Measurements from ENCODE around the gene ZRANB2.
A peak's percentile ranks its signal among the peaks of the same experiment; 100 is the strongest.

Gene ZRANB2

GRCh38 chr1:71083271-71083670, 2.4 kb upstream of the ZRANB2 start:
- ATAC-seq, result no peak

GRCh38 chr1:71081697-71082080, 854 bp upstream of the ZRANB2 start:
- Mint-ChIP-seq H3K27ac (peak overlapping the region; percentile 74 to 80), H3K9me3 (peaks cover 5 to 6% of the 10 kb centered on the region in 2 donors), H3K27me3 (peaks cover 33% of the 10 kb centered on the region), H3K4me3 (peak overlapping the region; percentile 82 to 89), H3K4me1 (peaks cover 16% of the 10 kb centered on the region)
- DNase-seq (peak in 1 of 2 donors; percentile 8), ATAC-seq (no peak)

More at GRCh38 chr1:71083271-71083670, 2.4 kb upstream of the ZRANB2 start:
- peaks cover 5 to 6% of the 10 kb centered on the region in 2 donors for H3K9me3 Mint-ChIP-seq
- H3K4me3 Mint-ChIP-seq, result no peak overlapping the region
- H3K27me3 Mint-ChIP-seq, result peaks cover 33% of the 10 kb centered on the region
- H3K27ac Mint-ChIP-seq, result no peak overlapping the region
- peaks cover 16% of the 10 kb centered on the region for H3K4me1 Mint-ChIP-seq
- no peak for DNase-seq

- Mint-ChIP-seq H3K9me3 (peaks cover 5 to 6% of the 10 kb centered on the region in 2 donors), H3K27ac (peak overlapping the region; percentile 100), H3K4me1 (peaks cover 23% of the 10 kb centered on the region), H3K4me3 (peak overlapping the region; percentile 82 to 89), H3K27me3 (peaks cover 24% of the 10 kb centered on the region)
- peak in 1 of 2 donors; percentile 5 for DNase-seq
- ATAC-seq, result peak; percentile 51
Observed at GRCh38 chr1:71080230-71080738, 551 bp downstream of the ZRANB2 start.

GRCh38 chr1:71074681-71075080, 6.2 kb downstream of the ZRANB2 start:
- H3K27me3 Mint-ChIP-seq, result no peaks in the 10 kb centered on the region
- H3K9me3 Mint-ChIP-seq, result no peaks in the 10 kb centered on the region
- H3K4me3 Mint-ChIP-seq, result no peak overlapping the region
- DNase-seq (no peak), ATAC-seq (no peak)
- H3K27ac Mint-ChIP-seq, result peak overlapping the region in 1 of 2 donors; percentile 81
- H3K4me1 Mint-ChIP-seq, result peaks cover 44% of the 10 kb centered on the region

GRCh38 chr1:71072273-71072672, 8.6 kb downstream of the ZRANB2 start:
- Mint-ChIP-seq H3K9me3 (no peaks in the 10 kb centered on the region), H3K27me3 (no peaks in the 10 kb centered on the region), H3K27ac (no peak overlapping the region), H3K4me3 (no peak overlapping the region), H3K4me1 (peaks cover 50% of the 10 kb centered on the region)
- ATAC-seq (no peak), DNase-seq (no peak)

- no peaks in the 10 kb centered on the region for H3K9me3 Mint-ChIP-seq
- H3K27me3 Mint-ChIP-seq, result no peaks in the 10 kb centered on the region
- DNase-seq (no peak), ATAC-seq (no peak)
- peaks cover 50% of the 10 kb centered on the region for H3K4me1 Mint-ChIP-seq
- H3K27ac Mint-ChIP-seq, result no peak overlapping the region
- no peak overlapping the region for H3K4me3 Mint-ChIP-seq
Observed at GRCh38 chr1:71071720-71072119, 9.1 kb downstream of the ZRANB2 start.

- peak overlapping the region in 1 of 2 donors; percentile 12 for H3K4me3 Mint-ChIP-seq
- no peak for DNase-seq
Observed at GRCh38 chr1:71068325-71069240, 12.3 kb downstream of the ZRANB2 start.

GRCh38 chr1:71054791-71055190, 26.0 kb downstream of the ZRANB2 start:
- Mint-ChIP-seq H3K27ac (peak overlapping the region in 1 of 2 donors; percentile 19), H3K4me1 (no peaks in the 10 kb centered on the region), H3K4me3 (no peak overlapping the region), H3K9me3 (no peaks in the 10 kb centered on the region), H3K27me3 (peaks cover 13% of the 10 kb centered on the region)
- ATAC-seq, result no peak
- no peak for DNase-seq

More at GRCh38 chr1:71068325-71069240, 12.3 kb downstream of the ZRANB2 start:
- peak; percentile 85 for ATAC-seq
- Mint-ChIP-seq H3K4me1 (peaks cover 29% of the 10 kb centered on the region), H3K27ac (peak overlapping the region; percentile 42 to 84), H3K9me3 (no peaks in the 10 kb centered on the region), H3K27me3 (no peaks in the 10 kb centered on the region)

GRCh38 chr1:71054281-71054731, 26.5 kb downstream of the ZRANB2 start:
- Mint-ChIP-seq H3K4me1 (no peaks in the 10 kb centered on the region), H3K9me3 (no peaks in the 10 kb centered on the region), H3K4me3 (no peak overlapping the region), H3K27ac (no peak overlapping the region), H3K27me3 (peaks cover 16% of the 10 kb centered on the region)
- DNase-seq, result no peak
- ATAC-seq, result peak; percentile 47

- H3K9me3 Mint-ChIP-seq, result no peaks in the 10 kb centered on the region
- ATAC-seq (peak; percentile 55), DNase-seq (no peak)
- peaks cover 18% of the 10 kb centered on the region for H3K27me3 Mint-ChIP-seq
- no peaks in the 10 kb centered on the region for H3K4me1 Mint-ChIP-seq
- H3K4me3 Mint-ChIP-seq, result no peak overlapping the region
- H3K27ac Mint-ChIP-seq, result no peak overlapping the region
Observed at GRCh38 chr1:71053758-71054157, 27.1 kb downstream of the ZRANB2 start.

GRCh38 chr1:71053146-71053545, 27.7 kb downstream of the ZRANB2 start:
- H3K4me3 Mint-ChIP-seq, result no peak overlapping the region
- ATAC-seq, result no peak
- DNase-seq, result no peak
- no peaks in the 10 kb centered on the region for H3K9me3 Mint-ChIP-seq
- peaks cover 24% of the 10 kb centered on the region for H3K27me3 Mint-ChIP-seq
- H3K27ac Mint-ChIP-seq, result no peak overlapping the region
- H3K4me1 Mint-ChIP-seq, result no peaks in the 10 kb centered on the region

GRCh38 chr1:71049951-71050598, 30.8 kb downstream of the ZRANB2 start:
- Mint-ChIP-seq H3K27ac (no peak overlapping the region), H3K9me3 (no peaks in the 10 kb centered on the region), H3K4me1 (peaks cover 13% of the 10 kb centered on the region), H3K27me3 (peaks cover 55% of the 10 kb centered on the region), H3K4me3 (no peak overlapping the region)
- peak; percentile 37 for ATAC-seq
- DNase-seq, result peak; percentile 14 to 24

- peaks cover 60% of the 10 kb centered on the region for H3K27me3 Mint-ChIP-seq
- H3K27ac Mint-ChIP-seq, result no peak within 1 kb of the TSS
- no peaks in the 10 kb centered on the region for H3K9me3 Mint-ChIP-seq
- peak; percentile 34 to 36 for DNase-seq
- H3K4me3 Mint-ChIP-seq, result peak within 1 kb of the TSS; percentile 82 to 89
- H3K4me1 Mint-ChIP-seq, result peaks cover 13% of the 10 kb centered on the region
- ATAC-seq, result peak; percentile 63
Observed at GRCh38 chr1:71047635-71048607, 32.9 kb downstream of the ZRANB2 start, which contains the start of gene PTGER3. PTGER3 (minus strand) TSS chr1:71047816; CDS start chr1:71047577, 239 bp downstream.

- H3K9me3 Mint-ChIP-seq, result no peaks in the 10 kb centered on the region
- H3K27me3 Mint-ChIP-seq, result peaks cover 58% of the 10 kb centered on the region
- DNase-seq (peak; percentile 20 to 30), ATAC-seq (peak; percentile 77)
- H3K4me1 Mint-ChIP-seq, result peaks cover 13% of the 10 kb centered on the region
- H3K4me3 Mint-ChIP-seq, result peak overlapping the region; percentile 82 to 89
- no peak overlapping the region for H3K27ac Mint-ChIP-seq
Observed at GRCh38 chr1:71046891-71047634, 33.8 kb downstream of the ZRANB2 start.
